ENCODE data around the gene CREB5. TPM values are rescaled to one million over a fixed set of nuclear protein-coding genes. Genes with fewer than 3 reads are reported as not detected.

The CREB5 gene
- total and polyA plus RNA-seq, 11 donors, result 7.6 to 38.7 (median 15.2) TPM

GRCh38 chr7:28685644-28686417 is 273.5 kb downstream of the CREB5 start:
- Histone ChIP-seq H3K36me3 (no peaks in the 10 kb centered on the region), H3K27ac (peak overlapping the region; percentile 59 to 96 (median 88)), H3K9me3 (no peaks in the 10 kb centered on the region), H3K4me3 (peak overlapping the region; percentile 9 to 65 (median 58)), H3K27me3 (no peaks in the 10 kb centered on the region), H3K4me1 (peaks cover 7 to 55% (median 34%) of the 10 kb centered on the region in 12 donors)
- intact Hi-C loops (cut with DNase I), result loop anchor here (1.0 to 10.0 kb wide), 11 partner anchors 46 to 291 kb away; partner anchors contain the start of gene CREB5 (in 2 of the 10)
- DNase-seq, result peak; percentile 87 to 97 (median 95)
- TF ChIP-seq POLR2A (IDR thresholded peaks at IDR 0.05) (peak in 1 of 2 donors; percentile 71), CTCF (IDR thresholded peaks at IDR 0.05) (no peak)
- ATAC-seq, result peak; percentile 90 to 96 (median 94)
- WGBS, 4 donors, result 1 to 2% (median 1%) methylated on average over 15 of the region's 15 CpGs

GRCh38 chr7:28686418-28686800 is 274.1 kb downstream of the CREB5 start:
- no peaks in the 10 kb centered on the region for H3K9me3 ChIP-seq
- H3K4me1 ChIP-seq, result peaks cover 7 to 55% (median 34%) of the 10 kb centered on the region in 12 donors
- H3K27ac ChIP-seq, result peak overlapping the region; percentile 59 to 96 (median 88)
- intact Hi-C loops (cut with DNase I), result loop anchor here (1.0 to 10.0 kb wide), 11 partner anchors 46 to 292 kb away; partner anchors contain the start of gene CREB5 (in 2 of the 10)
- H3K4me3 ChIP-seq, result peak overlapping the region; percentile 9 to 65 (median 58)
- H3K27me3 ChIP-seq, result no peaks in the 10 kb centered on the region
- ATAC-seq, result peak in 3 of 4 donors; percentile 20 to 57 (median 51)
- TF ChIP-seq POLR2A (IDR thresholded peaks at IDR 0.05), result no peak
- TF ChIP-seq CTCF (IDR thresholded peaks at IDR 0.05), result no peak
- no peaks in the 10 kb centered on the region for H3K36me3 ChIP-seq
- 2 to 5% (median 2%) methylated on average over 12 of the region's 12 CpGs for WGBS, 4 donors
- DNase-seq, result peak in 2 of 5 donors; percentile 44 to 45

GRCh38 chr7:28687537-28687936 is 275.2 kb downstream of the CREB5 start:
- 42 to 53% (median 45%) methylated on average over 4 of the region's 4 CpGs for WGBS, 4 donors
- peak overlapping the region in 11 of 12 donors; percentile 39 to 65 (median 58) for H3K4me3 ChIP-seq
- no peak for ATAC-seq
- TF ChIP-seq CTCF (IDR thresholded peaks at IDR 0.05) (no peak), POLR2A (IDR thresholded peaks at IDR 0.05) (no peak)
- no peaks in the 10 kb centered on the region for H3K9me3 ChIP-seq
- H3K27ac ChIP-seq, result peak overlapping the region in 10 of 12 donors; percentile 9 to 96 (median 88)
- intact Hi-C loops (cut with DNase I), result loop anchor here (2.0 to 10.0 kb wide), 10 partner anchors 45 to 293 kb away; partner anchors contain the start of gene CREB5 (in 2 of the 10)
- H3K27me3 ChIP-seq, result no peaks in the 10 kb centered on the region
- no peaks in the 10 kb centered on the region for H3K36me3 ChIP-seq
- DNase-seq, result no peak
- H3K4me1 ChIP-seq, result peaks cover 7 to 55% (median 36%) of the 10 kb centered on the region in 12 donors

DNA sequence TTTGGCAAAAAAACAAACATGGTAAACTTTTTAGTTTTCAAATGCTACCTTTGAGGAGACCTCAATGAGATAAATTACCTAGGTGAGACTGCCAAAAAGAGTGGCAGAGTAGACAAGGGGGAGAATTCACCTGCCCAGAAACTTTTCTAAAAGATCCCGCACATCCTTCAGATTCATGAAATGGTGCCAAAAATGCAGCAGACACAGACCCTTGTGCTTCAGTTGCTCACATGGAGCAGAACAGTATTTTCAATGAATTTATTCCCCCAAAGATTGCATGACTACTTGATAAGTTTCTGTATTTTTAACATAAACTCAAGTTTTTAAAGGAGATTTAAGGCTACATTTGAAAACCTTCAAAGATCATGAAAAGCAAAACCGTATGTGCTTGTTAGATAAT is 275.9 kb downstream of the CREB5 start:
- H3K36me3 ChIP-seq, result no peaks in the 10 kb centered on the region
- DNase-seq (no peak), ATAC-seq (no peak)
- TF ChIP-seq CTCF (IDR thresholded peaks at IDR 0.05) (no peak), POLR2A (IDR thresholded peaks at IDR 0.05) (no peak)
- peak overlapping the region in 10 of 12 donors; percentile 3 to 96 (median 88) for H3K27ac ChIP-seq
- peaks cover 7 to 55% (median 36%) of the 10 kb centered on the region in 12 donors for H3K4me1 ChIP-seq
- H3K27me3 ChIP-seq, result no peaks in the 10 kb centered on the region
- WGBS, 4 donors, result 37 to 53% (median 41%) methylated on average over 2 of the region's 2 CpGs
- peak overlapping the region in 7 of 12 donors; percentile 55 to 65 (median 60) for H3K4me3 ChIP-seq
- H3K9me3 ChIP-seq, result no peaks in the 10 kb centered on the region
- intact Hi-C loops (cut with DNase I), result loop anchor here (5.0 to 10.0 kb wide), 9 partner anchors 44 to 293 kb away; partner anchors contain the start of gene CREB5 (in 2 of the 10)
